Vagina (tissue), 2 donors: ENCODE data around the gene C19orf38. TPM values are rescaled to one million over a fixed set of nuclear protein-coding genes. Genes with fewer than 3 reads are reported as not detected.

Experiments
- DNase-seq, 2 donors: peaks; one replicate each; pipeline ENCODE4 v3.0.0-alpha.2; 2017; ENCODE audit errors: extremely low spot score in 2 of 2
- H3K27ac ChIP-seq: fragments of 200-600 bp; sonication (generic); one replicate; pipeline ENCODE4 v1.5.1; 2019
- H3K27me3 ChIP-seq: fragments of 200-600 bp; sonication (generic); one replicate; pipeline ENCODE4 v1.5.1; 2019
- H3K36me3 ChIP-seq, 2 donors: fragments of 200-600 bp; sonication (generic); one replicate each; pipeline ENCODE4 v1.5.1; 2017 to 2019
- H3K4me1 ChIP-seq: fragments of 200-600 bp; sonication (generic); one replicate; pipeline ENCODE4 v1.5.1; 2019
- H3K4me3 ChIP-seq, 2 donors: fragments of 200-600 bp; sonication (generic); 1 replicate in 1 of 2; 2 replicates in 1 of 2; pipeline ENCODE4 v1.5.1; 2016 to 2019
- H3K9me3 ChIP-seq: fragments of 200-600 bp; sonication (generic); one replicate; pipeline ENCODE4 v1.5.1; 2019
- POLR2A ChIP-seq, 2 donors: fragments of 450-650 bp; IDR thresholded peaks; one replicate each; pipeline ENCODE4 v1.6.1; 2017; ENCODE audit warnings: antibody characterized with exemption in 2 of 2, mild to moderate bottlenecking in 2 of 2, moderate library complexity in 2 of 2
- POLR2AphosphoS5 ChIP-seq, 2 donors: sonication (generic); formaldehyde crosslinking; IDR thresholded peaks; one replicate each; pipeline ENCODE4 v1.9.0; 2017; ENCODE audit warnings: antibody characterized with exemption in 2 of 2, mild to moderate bottlenecking in 2 of 2, low read depth in 1 of 2; ENCODE audit not compliant: insufficient read depth in 1 of 2
- intact Hi-C: fragments of 100-400 bp; cut with DNase I; formaldehyde crosslinking; loops from one replicate; pipeline ENCODE4 v1.15.1; 2023
- total RNA-seq: library from RNA; depleted of rRNA; stranded (reverse); fragments of >200 nt; gene quantifications from one replicate; pipeline ENCODE4 v1.2.3, GENCODE V29; 2016
- TF ChIP-seq, protein P1 (sequence below), 3 experiments: fragments of 450-650 bp in 2 of 3; fragments of 200-600 bp in 1 of 3; sonication (generic) in 1 of 3; IDR thresholded peaks; one replicate each; pipeline ENCODE4 v1.5.1; 2017 to 2019; ENCODE audit warnings: antibody characterized with exemption in 3 of 3, mild to moderate bottlenecking in 2 of 3, moderate library complexity in 2 of 3

The C19orf38 gene
- total RNA-seq, 1 donor from 2014 or later, result 2.5 TPM

DNA sequence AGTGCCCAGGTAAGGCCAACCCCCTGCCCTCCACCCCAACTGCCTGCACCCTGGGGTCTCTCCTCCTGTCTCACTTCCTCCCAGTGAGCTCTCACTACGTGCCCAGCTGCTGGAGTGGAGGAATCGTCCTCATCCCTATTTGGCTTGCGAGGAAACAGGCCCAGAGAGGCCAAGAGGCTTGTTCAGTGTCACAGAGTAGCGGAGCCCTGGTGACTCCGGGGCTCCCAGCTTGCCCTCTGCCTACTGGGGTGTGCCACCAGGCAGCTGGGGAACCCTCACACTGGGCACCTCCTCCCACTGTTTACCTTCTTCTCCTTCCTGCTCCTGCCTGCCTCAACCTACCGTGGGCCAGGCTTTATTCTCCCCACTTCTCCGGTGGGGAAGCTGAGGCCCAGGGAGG is 17.8 kb upstream of the C19orf38 start:
- intact Hi-C loops, result no loop called here

DNA sequence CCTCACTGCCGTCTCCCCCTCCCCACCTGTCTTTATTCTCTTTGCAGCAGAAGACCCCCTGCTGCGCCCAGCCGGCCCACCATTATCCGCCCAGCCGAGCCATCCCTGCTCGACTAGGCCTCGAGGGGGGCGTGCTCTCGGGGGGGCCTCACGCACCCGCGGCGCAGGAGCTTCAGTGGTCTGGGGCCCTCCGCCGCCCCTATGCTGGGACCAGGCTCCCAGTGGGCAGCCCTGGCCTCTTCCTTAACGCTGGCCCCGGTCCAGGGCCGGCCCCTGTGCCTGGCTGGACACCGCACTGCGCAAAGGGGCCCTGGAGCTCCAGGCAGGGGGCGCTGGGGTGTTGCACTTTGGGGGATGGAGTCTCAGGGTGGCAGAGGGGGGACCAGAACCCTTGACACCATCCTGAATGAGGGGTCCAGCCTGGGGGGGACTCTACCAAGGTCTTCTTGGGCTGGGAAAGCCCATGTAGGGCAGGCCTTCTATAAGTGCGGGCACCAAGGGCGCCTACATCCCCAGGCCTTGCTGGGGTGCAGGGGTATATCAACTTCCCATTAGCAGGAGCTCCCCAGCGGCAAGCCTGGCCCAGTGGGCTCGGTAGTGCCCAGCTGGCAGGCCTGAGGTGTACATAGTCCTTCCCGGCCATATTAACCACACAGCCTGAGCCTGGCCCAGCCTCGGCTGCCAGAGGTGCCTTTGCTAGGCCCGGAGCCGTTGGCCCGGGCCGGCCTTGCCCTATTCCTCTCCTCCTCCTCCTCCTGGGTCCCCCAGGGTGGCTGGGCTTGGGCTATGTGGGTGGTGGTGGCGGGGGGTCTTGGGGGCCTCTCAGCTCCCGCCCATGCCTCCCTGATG is 17.1 kb upstream of the C19orf38 start:
- Histone ChIP-seq H3K9me3 (no peaks in the 10 kb centered on the region), H3K36me3 (peaks cover 0 to 24% of the 10 kb centered on the region in 2 donors), H3K27ac (no peak overlapping the region), H3K4me1 (peaks cover 8% of the 10 kb centered on the region), H3K4me3 (no peak overlapping the region), H3K27me3 (no peaks in the 10 kb centered on the region)
- TF ChIP-seq POLR2AphosphoS5 (IDR thresholded peaks at IDR 0.05; ENCODE audit: insufficient read depth in 1 of 2, low read depth in 1 of 2) (no peak), POLR2A (IDR thresholded peaks at IDR 0.05) (no peak)
- TF ChIP-seq, protein P1, sequence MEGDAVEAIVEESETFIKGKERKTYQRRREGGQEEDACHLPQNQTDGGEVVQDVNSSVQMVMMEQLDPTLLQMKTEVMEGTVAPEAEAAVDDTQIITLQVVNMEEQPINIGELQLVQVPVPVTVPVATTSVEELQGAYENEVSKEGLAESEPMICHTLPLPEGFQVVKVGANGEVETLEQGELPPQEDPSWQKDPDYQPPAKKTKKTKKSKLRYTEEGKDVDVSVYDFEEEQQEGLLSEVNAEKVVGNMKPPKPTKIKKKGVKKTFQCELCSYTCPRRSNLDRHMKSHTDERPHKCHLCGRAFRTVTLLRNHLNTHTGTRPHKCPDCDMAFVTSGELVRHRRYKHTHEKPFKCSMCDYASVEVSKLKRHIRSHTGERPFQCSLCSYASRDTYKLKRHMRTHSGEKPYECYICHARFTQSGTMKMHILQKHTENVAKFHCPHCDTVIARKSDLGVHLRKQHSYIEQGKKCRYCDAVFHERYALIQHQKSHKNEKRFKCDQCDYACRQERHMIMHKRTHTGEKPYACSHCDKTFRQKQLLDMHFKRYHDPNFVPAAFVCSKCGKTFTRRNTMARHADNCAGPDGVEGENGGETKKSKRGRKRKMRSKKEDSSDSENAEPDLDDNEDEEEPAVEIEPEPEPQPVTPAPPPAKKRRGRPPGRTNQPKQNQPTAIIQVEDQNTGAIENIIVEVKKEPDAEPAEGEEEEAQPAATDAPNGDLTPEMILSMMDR (IDR thresholded peaks at IDR 0.05), result no peak
- intact Hi-C loops, result no loop called here
- no peak for DNase-seq

More for the DNA sequence above, 17.8 kb upstream of the C19orf38 start:
- no peak for DNase-seq
- Histone ChIP-seq H3K9me3 (no peaks in the 10 kb centered on the region), H3K4me3 (no peak overlapping the region), H3K36me3 (peaks cover 0 to 31% of the 10 kb centered on the region in 2 donors), H3K4me1 (peaks cover 8% of the 10 kb centered on the region), H3K27me3 (no peaks in the 10 kb centered on the region), H3K27ac (no peak overlapping the region)
- TF ChIP-seq, protein P1 (IDR thresholded peaks at IDR 0.05), result no peak
- no peak for TF ChIP-seq POLR2AphosphoS5 (IDR thresholded peaks at IDR 0.05; ENCODE audit: insufficient read depth in 1 of 2, low read depth in 1 of 2)
- no peak for TF ChIP-seq POLR2A (IDR thresholded peaks at IDR 0.05)

- H3K36me3 ChIP-seq, result peaks cover 0 to 13% of the 10 kb centered on the region in 2 donors
- H3K4me3 ChIP-seq, result no peak overlapping the region
- peaks cover 14% of the 10 kb centered on the region for H3K4me1 ChIP-seq
- intact Hi-C loops, result no loop called here
- no peak overlapping the region for H3K27ac ChIP-seq
- TF ChIP-seq POLR2A (IDR thresholded peaks at IDR 0.05), result no peak
- TF ChIP-seq POLR2AphosphoS5 (IDR thresholded peaks at IDR 0.05; ENCODE audit: insufficient read depth in 1 of 2, low read depth in 1 of 2), result no peak
- TF ChIP-seq, protein P1 (IDR thresholded peaks at IDR 0.05), result no peak
- no peaks in the 10 kb centered on the region for H3K27me3 ChIP-seq
- no peaks in the 10 kb centered on the region for H3K9me3 ChIP-seq
- no peak for DNase-seq
Measured at GRCh38 chr19:10831987-10832938, 16.0 kb upstream of the C19orf38 start.

- Histone ChIP-seq H3K27me3 (no peaks in the 10 kb centered on the region), H3K36me3 (peaks cover 0 to 13% of the 10 kb centered on the region in 2 donors), H3K9me3 (no peaks in the 10 kb centered on the region), H3K4me1 (peaks cover 14% of the 10 kb centered on the region), H3K27ac (no peak overlapping the region), H3K4me3 (no peak overlapping the region)
- intact Hi-C loops, result no loop called here
- DNase-seq, result no peak
- TF ChIP-seq, protein P1 (IDR thresholded peaks at IDR 0.05), result no peak
- TF ChIP-seq POLR2A (IDR thresholded peaks at IDR 0.05), result no peak
- TF ChIP-seq POLR2AphosphoS5 (IDR thresholded peaks at IDR 0.05; ENCODE audit: insufficient read depth in 1 of 2, low read depth in 1 of 2), result no peak
Measured at GRCh38 chr19:10832939-10833296, 15.3 kb upstream of the C19orf38 start.
